ENCODE results near the gene XPO6.
"Not testable (repeated sequence)": the region's sequence is repeated elsewhere in the genome, so short reads cannot be mapped to it uniquely, and the experiment has no call there.

Gene XPO6

GRCh38 chr16:28155293-28155692, 56.5 kb downstream of the XPO6 start:
- no peak for DNase-seq (ENCODE audit: low read depth in 1 of 2, low spot score in 1 of 2)

DNA sequence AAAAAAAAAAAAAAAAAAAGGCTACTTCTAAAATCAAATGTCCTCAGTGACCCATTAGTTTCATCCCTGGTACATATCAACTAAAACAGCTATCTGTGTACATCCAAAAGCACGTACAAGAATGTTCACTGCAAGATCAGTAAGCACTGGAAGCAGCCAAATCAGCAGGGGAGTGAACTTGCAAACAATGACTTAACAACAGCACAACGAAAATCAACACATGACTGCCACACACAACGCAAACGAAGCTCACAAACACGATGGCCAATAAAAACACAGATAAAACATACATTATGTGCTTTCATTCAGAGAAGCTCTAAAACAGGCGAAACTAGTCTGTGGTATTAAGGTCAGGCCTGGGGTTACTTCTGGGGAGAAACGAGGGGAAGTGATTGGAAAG, 60.6 kb downstream of the XPO6 start:
- no peak for DNase-seq (ENCODE audit: low read depth in 1 of 2, low spot score in 1 of 2)

- no peak for DNase-seq (ENCODE audit: low read depth in 1 of 2, low spot score in 1 of 2)
Measured at GRCh38 chr16:28149011-28149888, 62.5 kb downstream of the XPO6 start.

GRCh38 chr16:28146536-28146935, 65.2 kb downstream of the XPO6 start:
- no peak for DNase-seq (ENCODE audit: low read depth in 1 of 2, low spot score in 1 of 2)

DNA sequence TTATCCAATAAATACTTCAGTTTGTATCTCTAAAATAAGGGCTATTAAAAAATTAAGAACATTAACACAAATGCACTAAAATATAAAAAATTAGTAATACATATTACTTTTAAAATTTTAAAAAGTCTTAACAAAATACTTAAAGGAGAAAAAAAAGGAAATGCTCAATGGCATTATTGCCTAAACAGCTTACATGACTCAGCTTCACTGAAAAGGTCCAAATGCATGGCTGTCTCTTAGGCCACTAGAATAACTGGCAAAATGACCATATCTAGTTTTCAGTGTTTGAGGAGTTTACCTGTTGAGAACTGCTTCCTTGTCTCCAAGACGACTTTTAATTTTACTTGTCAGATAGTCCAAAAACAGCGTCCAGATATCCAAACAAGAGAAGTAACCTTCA, 66.0 kb downstream of the XPO6 start:
- DNase-seq (ENCODE audit: low read depth in 1 of 2, low spot score in 1 of 2), result no peak

GRCh38 chr16:28140788-28141618, 70.8 kb downstream of the XPO6 start:
- peak; percentile 14 to 41 for DNase-seq (ENCODE audit: low read depth in 1 of 2, low spot score in 1 of 2)

GRCh38 chr16:28139530-28139929, 72.2 kb downstream of the XPO6 start:
- no peak for DNase-seq (ENCODE audit: low read depth in 1 of 2, low spot score in 1 of 2)

GRCh38 chr16:28136751-28137434, 74.9 kb downstream of the XPO6 start:
- no peak for DNase-seq (ENCODE audit: low read depth in 1 of 2, low spot score in 1 of 2)

DNA sequence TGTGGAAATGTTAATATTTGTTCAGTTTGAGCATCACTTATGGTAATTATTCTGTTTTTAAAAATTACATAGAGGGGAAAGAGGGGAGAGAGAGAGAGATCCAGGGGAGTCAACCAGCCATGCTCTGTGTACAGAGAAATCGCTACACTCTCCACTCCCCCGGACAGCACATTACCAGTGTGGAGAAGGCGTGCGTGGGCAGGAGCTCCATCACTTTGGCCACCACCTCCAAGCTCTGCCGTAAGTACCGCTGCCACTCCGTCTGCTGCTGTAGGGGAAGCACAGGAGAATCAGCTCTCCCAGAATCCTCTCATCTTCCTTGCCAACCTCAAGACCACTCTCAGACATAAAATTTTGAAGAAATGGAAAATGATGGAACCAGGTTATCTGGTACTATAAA, 78.1 kb downstream of the XPO6 start:
- DNase-seq (ENCODE audit: low read depth in 1 of 2, low spot score in 1 of 2), result no peak

- no peak for DNase-seq (ENCODE audit: low read depth in 1 of 2, low spot score in 1 of 2)
Measured at GRCh38 chr16:28131743-28132393, 79.9 kb downstream of the XPO6 start.

GRCh38 chr16:28131181-28131580, 80.6 kb downstream of the XPO6 start:
- no peak for DNase-seq (ENCODE audit: low read depth in 1 of 2, low spot score in 1 of 2)

DNA sequence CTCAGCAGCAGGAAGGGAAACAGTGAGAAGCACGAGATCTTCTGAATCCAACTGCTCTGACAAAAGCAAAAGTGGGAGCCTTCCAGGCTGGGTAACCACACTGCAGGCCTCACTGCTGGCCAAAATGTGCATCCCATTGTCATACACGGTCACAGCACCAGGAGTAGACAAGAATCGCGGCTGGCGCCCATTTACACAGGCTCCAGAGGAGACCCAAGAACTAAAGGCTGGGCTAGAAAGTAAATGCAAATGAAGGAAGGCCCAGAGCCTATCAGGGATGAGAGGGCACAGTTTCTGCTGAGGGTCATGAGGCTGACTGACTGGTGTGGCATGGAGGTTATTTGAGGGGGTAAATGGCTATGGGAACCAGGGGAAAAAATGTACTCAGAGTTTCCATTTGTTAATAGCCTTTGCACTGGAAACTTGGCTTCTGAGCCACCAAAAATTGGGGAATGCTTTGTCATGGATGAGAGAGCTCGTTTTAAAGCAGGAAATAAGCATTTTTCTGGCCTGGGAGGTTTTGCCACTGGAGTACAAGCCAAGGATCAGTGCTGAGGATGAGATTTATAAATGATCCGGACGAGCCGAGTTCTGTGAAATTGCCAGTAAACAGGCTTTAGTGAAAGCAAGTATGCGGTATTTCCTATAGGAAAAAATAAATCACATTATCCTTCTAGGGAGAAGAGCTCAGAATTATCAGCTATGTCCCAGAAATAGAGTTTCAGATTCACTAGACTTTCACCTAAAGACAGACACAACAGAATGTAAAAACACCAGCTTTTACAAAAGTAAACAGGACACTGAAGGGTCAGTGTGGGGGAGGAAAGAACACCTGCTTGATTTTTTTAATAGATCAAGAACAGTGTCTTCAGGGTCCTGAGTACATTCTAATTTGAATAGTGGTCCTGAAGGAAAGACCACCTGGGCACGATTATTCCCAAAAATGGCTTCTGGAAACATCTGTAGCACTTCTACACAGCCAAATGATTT, 81.4 kb downstream of the XPO6 start:
- DNase-seq (ENCODE audit: low read depth in 1 of 2, low spot score in 1 of 2), result no peak

GRCh38 chr16:28126684-28127620, 84.8 kb downstream of the XPO6 start:
- DNase-seq (ENCODE audit: low read depth in 1 of 2, low spot score in 1 of 2), result no peak

- DNase-seq (ENCODE audit: low read depth in 1 of 2, low spot score in 1 of 2), result no peak
Measured at GRCh38 chr16:28125592-28125991, 86.2 kb downstream of the XPO6 start.

- DNase-seq (ENCODE audit: low read depth in 1 of 2, low spot score in 1 of 2), result no peak
Measured at GRCh38 chr16:28121527-28121926, 90.2 kb downstream of the XPO6 start.

DNA sequence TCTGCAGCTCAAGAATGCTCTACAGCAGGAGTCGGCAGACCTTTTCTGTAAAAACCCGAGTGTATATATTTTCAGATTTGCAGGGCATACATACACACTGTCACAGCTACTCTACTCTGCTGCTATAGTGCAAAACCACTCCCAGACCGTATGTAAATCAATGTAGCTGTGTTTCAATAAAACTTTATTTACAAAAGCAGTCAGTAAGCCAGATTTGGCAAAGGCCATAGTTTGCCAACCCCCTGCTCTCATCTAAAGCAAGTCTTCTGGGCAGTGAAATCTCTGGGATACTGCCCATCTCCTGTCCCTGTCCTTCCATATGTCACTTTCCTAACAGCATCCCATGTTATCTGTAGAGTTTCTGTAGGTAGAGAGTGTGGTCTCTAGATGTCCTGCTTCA, 91.0 kb downstream of the XPO6 start:
- DNase-seq (ENCODE audit: low read depth in 1 of 2, low spot score in 1 of 2), result no peak

DNA sequence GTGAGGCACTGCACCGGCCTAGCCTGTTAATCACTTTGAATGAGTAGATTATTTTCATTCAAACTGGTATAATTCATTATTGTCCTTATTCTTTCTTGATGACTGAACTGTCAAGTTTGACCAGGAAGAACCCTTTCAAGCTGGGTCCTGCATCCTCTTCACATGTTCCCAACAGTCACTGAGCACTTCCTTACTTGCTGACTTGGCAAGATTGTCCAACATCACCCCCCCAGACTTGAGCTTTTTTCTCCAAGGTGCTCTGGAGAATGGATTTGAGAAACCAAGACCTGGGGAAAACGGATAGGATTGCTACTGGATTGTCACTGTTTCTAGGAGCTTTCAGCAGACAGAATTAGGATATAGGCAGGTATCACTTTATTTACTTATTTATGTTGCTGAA, 93.1 kb downstream of the XPO6 start:
- DNase-seq (ENCODE audit: low read depth in 1 of 2, low spot score in 1 of 2), result no peak

DNA sequence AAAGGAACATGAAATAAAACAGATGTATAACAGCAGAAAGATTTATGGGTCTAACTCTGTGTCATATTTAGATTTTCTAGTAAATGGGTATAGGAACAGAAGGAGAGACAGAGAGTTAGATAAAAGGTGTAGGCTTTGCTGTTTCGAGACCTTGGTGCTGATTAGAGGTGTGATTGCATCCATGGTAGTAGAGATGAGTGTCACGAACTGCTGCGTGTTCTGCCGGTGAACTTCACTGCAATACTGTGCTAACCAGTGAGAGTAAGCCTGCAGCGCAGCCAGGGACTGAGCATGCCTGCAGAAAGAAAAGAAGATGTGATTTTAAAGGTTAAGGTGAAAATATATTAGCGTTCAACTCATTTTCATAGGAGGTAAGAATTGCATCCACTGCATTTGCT, 94.6 kb downstream of the XPO6 start:
- no peak for DNase-seq (ENCODE audit: low read depth in 1 of 2, low spot score in 1 of 2)

GRCh38 chr16:28115866-28116265, 95.9 kb downstream of the XPO6 start:
- DNase-seq (ENCODE audit: low read depth in 1 of 2, low spot score in 1 of 2), result not testable (repeated sequence)

Data from activated T-helper 1 cell treated with anti-CD3 and anti-CD28 coated beads, Interleukin-2, amount 50 U/mL, for 16 hours (primary cell).